Measurements from ENCODE around the gene FAM187B. TPM values are rescaled to one million over a fixed set of nuclear protein-coding genes. Genes with fewer than 3 reads are reported as not detected.

Gene FAM187B
- total and polyA plus RNA-seq, 2 of the 8 experiments (the other 6 are each of a cell fraction or from before 2014, with no cell fraction given), result not detected

DNA sequence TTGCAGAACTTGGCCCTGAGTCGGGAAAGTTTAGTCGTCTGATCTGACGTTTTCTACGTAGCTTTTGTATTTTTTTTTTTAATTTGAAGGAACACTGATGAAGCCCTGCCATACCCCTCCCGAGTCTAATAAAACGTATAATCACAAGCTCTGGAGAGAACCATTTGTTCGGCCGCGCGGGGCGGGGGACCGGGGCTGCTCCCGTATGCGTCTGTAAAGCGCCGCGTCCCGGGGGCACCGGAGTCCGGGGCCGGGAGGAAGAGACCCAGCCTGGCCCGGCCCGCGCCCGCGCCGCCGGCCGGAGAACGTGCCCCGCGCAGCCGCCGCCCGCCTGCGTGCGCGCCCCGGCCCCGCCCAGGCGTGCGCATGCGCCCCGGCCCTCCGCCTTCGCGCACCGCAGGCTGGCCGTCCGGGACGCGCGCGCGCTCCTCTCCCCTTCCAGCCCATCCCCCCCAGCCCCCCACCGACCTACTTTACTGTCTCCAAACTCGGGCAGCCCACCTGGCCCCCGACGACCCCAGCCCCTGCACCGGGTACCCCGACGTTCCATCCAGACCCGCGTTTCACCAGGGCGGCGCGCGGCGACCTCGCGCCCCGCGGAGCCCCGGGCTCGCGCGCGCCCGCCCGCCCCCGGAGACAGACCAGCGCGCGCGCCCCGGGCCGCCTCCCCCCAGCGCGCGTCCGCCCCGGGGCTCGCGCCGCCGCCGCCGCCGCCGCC is 39.4 kb upstream of the FAM187B start (continued):
- TF ChIP-seq, protein P1, sequence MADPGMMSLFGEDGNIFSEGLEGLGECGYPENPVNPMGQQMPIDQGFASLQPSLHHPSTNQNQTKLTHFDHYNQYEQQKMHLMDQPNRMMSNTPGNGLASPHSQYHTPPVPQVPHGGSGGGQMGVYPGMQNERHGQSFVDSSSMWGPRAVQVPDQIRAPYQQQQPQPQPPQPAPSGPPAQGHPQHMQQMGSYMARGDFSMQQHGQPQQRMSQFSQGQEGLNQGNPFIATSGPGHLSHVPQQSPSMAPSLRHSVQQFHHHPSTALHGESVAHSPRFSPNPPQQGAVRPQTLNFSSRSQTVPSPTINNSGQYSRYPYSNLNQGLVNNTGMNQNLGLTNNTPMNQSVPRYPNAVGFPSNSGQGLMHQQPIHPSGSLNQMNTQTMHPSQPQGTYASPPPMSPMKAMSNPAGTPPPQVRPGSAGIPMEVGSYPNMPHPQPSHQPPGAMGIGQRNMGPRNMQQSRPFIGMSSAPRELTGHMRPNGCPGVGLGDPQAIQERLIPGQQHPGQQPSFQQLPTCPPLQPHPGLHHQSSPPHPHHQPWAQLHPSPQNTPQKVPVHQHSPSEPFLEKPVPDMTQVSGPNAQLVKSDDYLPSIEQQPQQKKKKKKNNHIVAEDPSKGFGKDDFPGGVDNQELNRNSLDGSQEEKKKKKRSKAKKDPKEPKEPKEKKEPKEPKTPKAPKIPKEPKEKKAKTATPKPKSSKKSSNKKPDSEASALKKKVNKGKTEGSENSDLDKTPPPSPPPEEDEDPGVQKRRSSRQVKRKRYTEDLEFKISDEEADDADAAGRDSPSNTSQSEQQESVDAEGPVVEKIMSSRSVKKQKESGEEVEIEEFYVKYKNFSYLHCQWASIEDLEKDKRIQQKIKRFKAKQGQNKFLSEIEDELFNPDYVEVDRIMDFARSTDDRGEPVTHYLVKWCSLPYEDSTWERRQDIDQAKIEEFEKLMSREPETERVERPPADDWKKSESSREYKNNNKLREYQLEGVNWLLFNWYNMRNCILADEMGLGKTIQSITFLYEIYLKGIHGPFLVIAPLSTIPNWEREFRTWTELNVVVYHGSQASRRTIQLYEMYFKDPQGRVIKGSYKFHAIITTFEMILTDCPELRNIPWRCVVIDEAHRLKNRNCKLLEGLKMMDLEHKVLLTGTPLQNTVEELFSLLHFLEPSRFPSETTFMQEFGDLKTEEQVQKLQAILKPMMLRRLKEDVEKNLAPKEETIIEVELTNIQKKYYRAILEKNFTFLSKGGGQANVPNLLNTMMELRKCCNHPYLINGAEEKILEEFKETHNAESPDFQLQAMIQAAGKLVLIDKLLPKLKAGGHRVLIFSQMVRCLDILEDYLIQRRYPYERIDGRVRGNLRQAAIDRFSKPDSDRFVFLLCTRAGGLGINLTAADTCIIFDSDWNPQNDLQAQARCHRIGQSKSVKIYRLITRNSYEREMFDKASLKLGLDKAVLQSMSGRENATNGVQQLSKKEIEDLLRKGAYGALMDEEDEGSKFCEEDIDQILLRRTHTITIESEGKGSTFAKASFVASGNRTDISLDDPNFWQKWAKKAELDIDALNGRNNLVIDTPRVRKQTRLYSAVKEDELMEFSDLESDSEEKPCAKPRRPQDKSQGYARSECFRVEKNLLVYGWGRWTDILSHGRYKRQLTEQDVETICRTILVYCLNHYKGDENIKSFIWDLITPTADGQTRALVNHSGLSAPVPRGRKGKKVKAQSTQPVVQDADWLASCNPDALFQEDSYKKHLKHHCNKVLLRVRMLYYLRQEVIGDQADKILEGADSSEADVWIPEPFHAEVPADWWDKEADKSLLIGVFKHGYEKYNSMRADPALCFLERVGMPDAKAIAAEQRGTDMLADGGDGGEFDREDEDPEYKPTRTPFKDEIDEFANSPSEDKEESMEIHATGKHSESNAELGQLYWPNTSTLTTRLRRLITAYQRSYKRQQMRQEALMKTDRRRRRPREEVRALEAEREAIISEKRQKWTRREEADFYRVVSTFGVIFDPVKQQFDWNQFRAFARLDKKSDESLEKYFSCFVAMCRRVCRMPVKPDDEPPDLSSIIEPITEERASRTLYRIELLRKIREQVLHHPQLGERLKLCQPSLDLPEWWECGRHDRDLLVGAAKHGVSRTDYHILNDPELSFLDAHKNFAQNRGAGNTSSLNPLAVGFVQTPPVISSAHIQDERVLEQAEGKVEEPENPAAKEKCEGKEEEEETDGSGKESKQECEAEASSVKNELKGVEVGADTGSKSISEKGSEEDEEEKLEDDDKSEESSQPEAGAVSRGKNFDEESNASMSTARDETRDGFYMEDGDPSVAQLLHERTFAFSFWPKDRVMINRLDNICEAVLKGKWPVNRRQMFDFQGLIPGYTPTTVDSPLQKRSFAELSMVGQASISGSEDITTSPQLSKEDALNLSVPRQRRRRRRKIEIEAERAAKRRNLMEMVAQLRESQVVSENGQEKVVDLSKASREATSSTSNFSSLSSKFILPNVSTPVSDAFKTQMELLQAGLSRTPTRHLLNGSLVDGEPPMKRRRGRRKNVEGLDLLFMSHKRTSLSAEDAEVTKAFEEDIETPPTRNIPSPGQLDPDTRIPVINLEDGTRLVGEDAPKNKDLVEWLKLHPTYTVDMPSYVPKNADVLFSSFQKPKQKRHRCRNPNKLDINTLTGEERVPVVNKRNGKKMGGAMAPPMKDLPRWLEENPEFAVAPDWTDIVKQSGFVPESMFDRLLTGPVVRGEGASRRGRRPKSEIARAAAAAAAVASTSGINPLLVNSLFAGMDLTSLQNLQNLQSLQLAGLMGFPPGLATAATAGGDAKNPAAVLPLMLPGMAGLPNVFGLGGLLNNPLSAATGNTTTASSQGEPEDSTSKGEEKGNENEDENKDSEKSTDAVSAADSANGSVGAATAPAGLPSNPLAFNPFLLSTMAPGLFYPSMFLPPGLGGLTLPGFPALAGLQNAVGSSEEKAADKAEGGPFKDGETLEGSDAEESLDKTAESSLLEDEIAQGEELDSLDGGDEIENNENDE (IDR thresholded peaks at IDR 0.05; ENCODE audit: insufficient replicate concordance, low read length), result no peak
- 0 out of 2 replicates have a peak, but pooled peaks have one; percentile 21 for TF ChIP-seq PHF8 (conservative IDR thresholded peaks at IDR 0.05; ENCODE audit: low read depth, low read length)
- peak; percentile 34 to 38; a peak in 1 of 3 replicates for TF ChIP-seq POLR2A (IDR thresholded peaks at IDR 0.05; ENCODE audit: control extremely low read depth in 1 of 2, low read depth in 2 of 2, low read length in 2 of 2)
- peak; percentile 60 for TF ChIP-seq NRF1 (IDR thresholded peaks at IDR 0.05; ENCODE audit: low read depth, low read length)
- no peak for TF ChIP-seq SIX5 (IDR thresholded peaks at IDR 0.05; ENCODE audit: low read depth, low read length)
- no peak for TF ChIP-seq CTBP2 (IDR thresholded peaks at IDR 0.05; ENCODE audit: borderline replicate concordance, insufficient read depth, insufficient read length, low read length)
- TF ChIP-seq MAFK (IDR thresholded peaks at IDR 0.05; ENCODE audit: low read depth, low read length), result no peak
